ENCODE measurements around the gene INSYN1. TPM values are rescaled to one million over a fixed set of nuclear protein-coding genes. Genes with fewer than 3 reads are reported as not detected.

INSYN1 gene, protein sequence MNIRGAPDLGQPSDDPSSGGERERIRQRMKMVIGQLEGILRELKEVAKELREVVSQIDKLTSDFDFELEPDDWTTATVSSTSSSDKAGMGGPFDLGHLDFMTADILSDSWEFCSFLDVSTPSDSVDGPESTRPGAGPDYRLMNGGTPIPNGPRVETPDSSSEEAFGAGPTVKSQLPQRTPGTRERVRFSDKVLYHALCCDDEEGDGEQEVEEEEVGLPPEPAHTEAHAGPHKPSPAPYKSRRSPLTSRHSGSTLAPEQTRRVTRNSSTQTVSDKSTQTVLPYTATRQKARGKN
- total RNA-seq (not detected), polyA plus RNA-seq (not detected)

DNA sequence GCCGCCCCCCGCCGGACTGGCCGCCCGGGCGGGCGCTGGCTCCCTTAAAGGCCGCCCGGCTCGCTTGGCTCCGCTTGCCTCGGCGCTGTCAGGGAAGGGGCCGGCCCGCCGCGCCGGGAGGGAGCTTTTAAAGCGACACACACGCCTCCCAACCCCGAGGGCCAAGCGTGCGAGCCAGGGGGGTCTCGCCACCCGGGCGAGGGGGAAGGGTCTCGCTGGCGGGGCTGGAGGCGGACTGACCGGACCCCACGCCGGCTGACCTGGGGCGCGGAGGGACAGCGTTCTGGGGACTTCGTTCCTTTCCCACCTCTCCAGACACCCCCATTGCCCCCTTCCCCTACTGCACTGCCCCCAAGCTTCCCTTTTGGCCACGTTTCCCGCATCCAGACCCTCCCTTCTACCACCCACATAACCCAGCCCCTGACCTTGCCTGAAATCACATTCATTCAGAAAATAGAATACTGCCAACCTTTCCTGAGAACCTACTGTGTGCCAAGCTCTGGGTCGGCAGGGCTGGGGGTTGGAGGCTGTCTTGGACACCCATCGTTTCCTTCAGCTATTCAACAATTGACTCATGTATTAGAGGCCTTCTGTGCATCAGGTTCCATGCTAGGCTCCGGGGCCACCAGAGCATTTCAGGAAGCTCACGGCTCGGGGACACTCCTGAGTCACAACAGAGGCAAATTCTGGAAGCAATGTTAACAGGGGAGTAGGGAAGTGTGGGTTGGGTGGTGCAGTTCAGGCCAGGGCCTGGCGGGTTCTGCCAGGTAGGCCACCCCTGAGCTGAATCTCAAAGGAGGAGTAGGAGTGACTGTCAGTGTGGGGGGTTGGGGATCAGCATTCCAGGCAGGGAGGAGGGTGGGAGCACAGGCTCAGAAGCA lies at the start of gene INSYN1:
INSYN1 (minus strand) TSS at position 102 of the 881 bp plus-strand sequence. CDS start 2,221 bp downstream, outside the sequence.
- peak within 1 kb of the TSS in 1 of 8 donors; percentile 48 for H3K27ac Mint-ChIP-seq
- no peaks in the 10 kb centered on the region for H3K9me3 ChIP-seq (ENCODE audit: low read length)
- H3K27ac ChIP-seq (ENCODE audit: low read depth, low read length) = no peak within 1 kb of the TSS
- DNase-seq = no peak
- H3K27me3 ChIP-seq (ENCODE audit: insufficient read depth, low read length, poor library complexity, severe bottlenecking) = no peaks in the 10 kb centered on the region
- H3K9me3 Mint-ChIP-seq = peaks cover 0 to 4% (median 0%) of the 10 kb centered on the region in 5 donors
- no peaks in the 10 kb centered on the region for H3K36me3 ChIP-seq (ENCODE audit: insufficient read depth, low read length)
- H3K36me3 Mint-ChIP-seq = no peaks in the 10 kb centered on the region
- POLR2A ChIA-PET = no interaction called here
- CTCF ChIA-PET = no interaction called here
- no peak within 1 kb of the TSS for H3K4me3 ChIP-seq (ENCODE audit: low read length)
- peaks cover 0 to 12% (median 2%) of the 10 kb centered on the region in 3 donors for H3K4me1 Mint-ChIP-seq
- H3K27me3 Mint-ChIP-seq = peaks cover 42 to 55% of the 10 kb centered on the region in 2 donors
- no peaks in the 10 kb centered on the region for H3K4me1 ChIP-seq (ENCODE audit: insufficient read depth, low read length)
- peak within 1 kb of the TSS in 4 of 7 donors; percentile 6 to 59 (median 35) for H3K4me3 Mint-ChIP-seq

DNA sequence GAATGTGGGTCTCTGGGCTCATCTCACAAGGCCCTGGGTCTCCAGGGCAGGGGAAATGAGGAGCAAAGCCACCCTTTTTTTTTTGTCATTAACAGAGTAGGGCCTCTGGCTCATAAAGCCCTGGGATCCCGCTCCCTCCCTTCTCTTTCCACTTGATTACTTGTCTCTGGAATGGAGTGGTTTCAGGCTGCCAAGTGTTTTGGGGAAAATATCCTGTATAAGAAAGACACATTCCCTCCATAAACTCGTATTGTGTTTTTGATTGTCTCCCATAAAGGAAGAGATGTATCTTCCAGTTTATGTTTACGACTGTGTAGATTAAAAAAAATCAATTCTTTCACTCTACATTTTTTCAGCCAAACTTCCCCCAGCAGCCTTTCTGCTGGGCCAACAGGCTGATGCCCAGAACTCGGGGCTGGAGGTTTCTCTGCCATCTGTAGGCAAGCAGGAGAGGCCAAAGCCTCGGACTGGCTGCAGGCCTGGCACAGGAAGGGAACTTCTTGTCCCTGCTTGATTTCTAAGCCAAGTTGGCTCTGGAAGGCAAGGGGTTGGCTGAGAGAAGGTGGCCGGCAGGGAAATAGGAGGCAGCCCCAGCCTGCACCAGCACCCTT lies 49.4 kb upstream of the INSYN1 start:
- peaks cover 9 to 11% of the 10 kb centered on the region in 2 donors for H3K27me3 Mint-ChIP-seq
- CTCF ChIA-PET = no interaction called here
- Histone ChIP-seq H3K4me3 (ENCODE audit: low read length) (no peak overlapping the region), H3K27me3 (ENCODE audit: insufficient read depth, low read length, poor library complexity, severe bottlenecking) (no peaks in the 10 kb centered on the region), H3K4me1 (ENCODE audit: insufficient read depth, low read length) (no peaks in the 10 kb centered on the region), H3K36me3 (ENCODE audit: insufficient read depth, low read length) (no peaks in the 10 kb centered on the region), H3K9me3 (ENCODE audit: low read length) (no peaks in the 10 kb centered on the region), H3K27ac (ENCODE audit: low read depth, low read length) (no peak overlapping the region)
- H3K4me1 Mint-ChIP-seq = no peaks in the 10 kb centered on the region
- H3K36me3 Mint-ChIP-seq = no peaks in the 10 kb centered on the region
- DNase-seq = no peak
- no peak overlapping the region for H3K4me3 Mint-ChIP-seq
- POLR2A ChIA-PET = no interaction called here
- no peaks in the 10 kb centered on the region for H3K9me3 Mint-ChIP-seq
- H3K27ac Mint-ChIP-seq = no peak overlapping the region

DNA sequence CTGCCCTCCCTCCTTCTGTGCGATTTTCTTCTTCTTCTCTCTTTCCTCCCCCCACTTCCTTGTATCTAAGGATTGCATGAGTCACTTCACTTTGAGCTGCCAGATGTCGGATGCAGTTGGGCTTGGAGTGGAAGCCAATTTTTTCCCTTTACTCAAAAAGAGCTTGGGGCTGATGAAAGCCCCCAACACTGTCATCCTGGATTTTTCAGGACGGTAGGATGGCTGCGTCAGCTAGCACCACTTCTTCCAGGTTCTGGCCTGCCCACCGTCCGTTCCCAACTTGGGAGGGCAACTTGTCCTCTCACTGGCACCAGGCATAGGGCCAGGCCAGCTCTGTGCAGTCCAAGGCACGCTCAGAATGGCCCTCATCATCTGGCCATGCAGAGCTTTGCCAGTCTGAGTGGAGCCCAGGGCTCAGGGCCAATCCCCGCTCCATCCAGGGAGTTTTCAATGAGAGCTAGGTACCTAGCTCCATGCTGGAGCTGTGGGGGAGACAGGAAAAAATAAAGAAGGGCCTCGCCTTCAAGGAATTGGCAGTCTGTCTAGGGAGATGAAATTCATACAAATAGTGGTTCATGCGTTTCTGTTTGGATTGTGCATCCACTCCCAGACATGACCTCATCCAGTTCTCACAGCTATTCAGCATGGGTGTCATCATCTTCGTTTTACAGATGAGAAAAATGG lies 47.7 kb upstream of the INSYN1 start:
- DNase-seq = no peak
- no peak overlapping the region for H3K4me3 Mint-ChIP-seq
- Histone ChIP-seq H3K36me3 (ENCODE audit: insufficient read depth, low read length) (no peaks in the 10 kb centered on the region), H3K27ac (ENCODE audit: low read depth, low read length) (no peak overlapping the region), H3K4me1 (ENCODE audit: insufficient read depth, low read length) (no peaks in the 10 kb centered on the region), H3K4me3 (ENCODE audit: low read length) (no peak overlapping the region), H3K27me3 (ENCODE audit: insufficient read depth, low read length, poor library complexity, severe bottlenecking) (no peaks in the 10 kb centered on the region), H3K9me3 (ENCODE audit: low read length) (no peaks in the 10 kb centered on the region)
- no peaks in the 10 kb centered on the region for H3K9me3 Mint-ChIP-seq
- H3K27ac Mint-ChIP-seq = no peak overlapping the region
- ChIA-PET CTCF (no interaction called here), POLR2A (no interaction called here)
- peaks cover 9 to 12% of the 10 kb centered on the region in 2 donors for H3K27me3 Mint-ChIP-seq
- no peaks in the 10 kb centered on the region for H3K4me1 Mint-ChIP-seq
- H3K36me3 Mint-ChIP-seq = no peaks in the 10 kb centered on the region

DNA sequence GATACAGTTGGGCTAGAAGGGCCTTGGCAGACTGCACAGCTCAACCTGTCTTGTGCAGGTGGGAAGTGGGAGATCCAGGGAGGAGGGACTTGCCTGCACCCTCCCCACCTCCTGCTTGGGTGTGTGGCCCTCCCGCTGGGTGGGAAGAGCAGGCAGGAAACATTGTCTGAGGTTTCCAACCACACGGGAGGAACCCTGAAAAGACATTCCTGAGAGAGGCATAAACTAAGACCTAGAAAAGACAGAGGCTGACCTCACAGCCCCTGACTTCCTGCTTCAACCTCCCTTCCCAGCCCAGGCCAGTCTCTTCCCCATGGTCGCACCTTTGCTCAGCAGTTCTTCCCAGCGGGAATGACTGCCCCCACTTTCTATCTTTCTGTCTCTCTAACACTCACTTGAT lies 46.3 kb upstream of the INSYN1 start:
- POLR2A ChIA-PET = interaction anchor here (0.7 kb wide), 1 partner anchor 109 kb away, joined by 3 read pairs; no protein-coding TSS in a partner anchor

DNA sequence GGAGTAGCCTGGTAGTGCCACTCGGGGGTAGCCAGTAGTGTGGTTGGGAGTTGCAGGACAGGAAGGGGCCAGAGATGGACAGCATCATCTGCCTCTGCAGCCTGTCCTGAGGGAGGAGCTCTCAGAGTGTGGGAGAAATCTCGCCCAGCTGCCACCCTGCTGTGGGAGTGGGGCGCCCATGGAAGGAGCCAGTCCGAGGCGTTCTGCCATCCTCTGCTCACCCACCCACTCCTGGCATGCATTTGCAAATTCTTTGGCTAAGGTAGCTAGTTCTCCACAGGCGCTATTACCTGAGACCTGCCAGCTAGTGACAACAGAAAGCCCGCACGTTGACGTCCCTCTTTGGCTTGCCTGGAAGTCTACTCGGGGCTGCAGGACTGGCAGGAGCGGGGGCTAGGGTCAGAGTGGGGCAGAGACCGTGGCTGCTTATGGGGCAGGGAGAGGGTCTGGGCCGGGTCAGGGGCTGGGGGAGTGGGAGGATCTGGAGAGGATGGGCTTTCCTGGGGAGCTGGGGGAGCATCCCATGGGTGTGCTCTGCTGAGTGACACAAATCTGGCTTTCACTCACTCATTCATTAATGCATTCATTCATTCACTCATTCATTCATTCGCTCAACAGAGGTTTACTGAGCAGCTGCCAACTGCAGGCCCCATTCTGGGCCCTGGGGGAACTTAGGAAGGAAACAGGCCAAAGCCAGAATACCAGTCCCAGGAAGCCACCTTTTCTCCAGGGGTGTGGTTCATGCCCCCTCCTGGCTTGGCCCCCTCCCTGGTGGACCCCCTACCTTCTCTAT lies 44.4 kb upstream of the INSYN1 start:
- H3K27me3 Mint-ChIP-seq = peaks cover 0 to 4% of the 10 kb centered on the region in 2 donors
- no peaks in the 10 kb centered on the region for H3K9me3 ChIP-seq (ENCODE audit: low read length)
- H3K27ac Mint-ChIP-seq = no peak overlapping the region
- no peak overlapping the region for H3K27ac ChIP-seq (ENCODE audit: low read depth, low read length)
- no peak overlapping the region for H3K4me3 Mint-ChIP-seq
- DNase-seq = no peak
- no peak overlapping the region for H3K4me3 ChIP-seq (ENCODE audit: low read length)
- no peaks in the 10 kb centered on the region for H3K4me1 Mint-ChIP-seq
- H3K9me3 Mint-ChIP-seq = no peaks in the 10 kb centered on the region
- no peaks in the 10 kb centered on the region for H3K36me3 ChIP-seq (ENCODE audit: insufficient read depth, low read length)
- H3K4me1 ChIP-seq (ENCODE audit: insufficient read depth, low read length) = no peaks in the 10 kb centered on the region
- ChIA-PET CTCF (no interaction called here), POLR2A (no interaction called here)
- no peaks in the 10 kb centered on the region for H3K27me3 ChIP-seq (ENCODE audit: insufficient read depth, low read length, poor library complexity, severe bottlenecking)
- no peaks in the 10 kb centered on the region for H3K36me3 Mint-ChIP-seq

More for the DNA sequence above, 46.3 kb upstream of the INSYN1 start:
- Mint-ChIP-seq H3K4me3 (no peak overlapping the region), H3K27ac (peak overlapping the region in 1 of 8 donors; percentile 70), H3K27me3 (peaks cover 0 to 5% of the 10 kb centered on the region in 2 donors), H3K36me3 (no peaks in the 10 kb centered on the region), H3K9me3 (no peaks in the 10 kb centered on the region), H3K4me1 (no peaks in the 10 kb centered on the region)
- DNase-seq = no peak
- no peaks in the 10 kb centered on the region for H3K4me1 ChIP-seq (ENCODE audit: insufficient read depth, low read length)
- H3K27me3 ChIP-seq (ENCODE audit: insufficient read depth, low read length, poor library complexity, severe bottlenecking) = no peaks in the 10 kb centered on the region
- no peak overlapping the region for H3K4me3 ChIP-seq (ENCODE audit: low read length)
- H3K27ac ChIP-seq (ENCODE audit: low read depth, low read length) = no peak overlapping the region
- H3K9me3 ChIP-seq (ENCODE audit: low read length) = no peaks in the 10 kb centered on the region
- CTCF ChIA-PET = no interaction called here
- no peaks in the 10 kb centered on the region for H3K36me3 ChIP-seq (ENCODE audit: insufficient read depth, low read length)

DNA sequence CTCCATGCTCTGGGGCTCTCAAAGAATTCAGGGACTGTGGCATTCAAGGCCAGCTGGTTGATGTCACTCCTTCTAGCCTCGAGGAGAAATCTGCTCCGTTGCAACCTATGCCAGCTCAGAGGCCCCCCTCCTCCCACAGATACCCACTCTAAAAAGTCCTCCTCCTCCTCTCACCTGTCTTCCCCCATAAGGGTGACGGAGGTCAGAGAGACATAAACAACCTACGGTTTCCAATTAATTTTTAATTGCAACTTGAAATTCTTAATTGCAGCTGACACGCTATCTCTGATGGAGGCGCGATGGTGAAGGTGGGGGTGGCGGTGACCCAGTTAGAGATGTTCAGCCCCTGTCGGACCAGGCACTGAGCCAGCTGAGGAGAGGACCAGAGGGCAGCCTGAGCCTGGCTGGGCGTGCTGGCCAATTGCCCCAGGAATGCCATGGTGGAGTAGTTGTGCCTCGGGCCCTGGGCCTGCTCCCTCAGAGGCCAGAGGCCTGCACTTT lies 43.2 kb upstream of the INSYN1 start:
- ChIA-PET POLR2A (no interaction called here), CTCF (no interaction called here)
- H3K9me3 Mint-ChIP-seq = no peaks in the 10 kb centered on the region
- H3K4me3 ChIP-seq (ENCODE audit: low read length) = no peak overlapping the region
- H3K9me3 ChIP-seq (ENCODE audit: low read length) = no peaks in the 10 kb centered on the region
- H3K36me3 Mint-ChIP-seq = no peaks in the 10 kb centered on the region
- peaks cover 0 to 4% of the 10 kb centered on the region in 2 donors for H3K27me3 Mint-ChIP-seq
- H3K36me3 ChIP-seq (ENCODE audit: insufficient read depth, low read length) = no peaks in the 10 kb centered on the region
- H3K4me1 ChIP-seq (ENCODE audit: insufficient read depth, low read length) = no peaks in the 10 kb centered on the region
- H3K4me3 Mint-ChIP-seq = no peak overlapping the region
- H3K27ac ChIP-seq (ENCODE audit: low read depth, low read length) = no peak overlapping the region
- no peak for DNase-seq
- H3K27me3 ChIP-seq (ENCODE audit: insufficient read depth, low read length, poor library complexity, severe bottlenecking) = no peaks in the 10 kb centered on the region
- H3K27ac Mint-ChIP-seq = no peak overlapping the region
- H3K4me1 Mint-ChIP-seq = no peaks in the 10 kb centered on the region

DNA sequence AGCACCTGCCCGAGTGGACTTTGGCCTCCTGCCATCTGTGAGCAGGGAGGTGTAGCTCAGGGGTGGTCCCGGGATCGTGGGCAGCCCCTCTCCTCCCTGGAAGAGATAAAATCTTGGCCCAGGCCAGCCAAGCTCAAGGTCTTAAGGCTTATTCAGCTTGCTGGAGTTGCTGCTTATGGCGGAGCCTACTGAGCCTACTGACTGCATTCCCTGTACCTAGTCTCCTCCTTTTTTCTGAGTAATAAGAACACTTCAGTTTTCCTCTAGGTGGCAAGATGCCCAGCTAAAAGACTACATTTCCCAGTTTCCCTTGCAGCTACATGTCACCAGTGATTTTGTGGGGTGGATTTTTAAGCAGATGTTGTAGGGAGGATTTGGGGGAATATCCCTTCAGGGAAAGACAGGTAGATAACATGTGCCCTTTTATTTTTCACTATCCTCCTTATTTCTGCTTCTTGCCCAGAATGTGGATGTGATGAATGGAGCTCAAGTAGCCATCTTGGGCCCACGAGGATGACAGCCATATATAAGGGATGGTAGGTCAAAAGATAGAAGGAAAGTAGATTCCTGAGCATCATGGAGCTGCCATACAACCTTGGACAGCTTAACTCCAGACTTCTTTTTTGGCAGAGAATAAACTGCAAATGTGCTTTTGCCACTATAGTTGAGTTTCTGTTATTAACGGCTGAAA lies 41.4 kb upstream of the INSYN1 start:
- Mint-ChIP-seq H3K27ac (no peak overlapping the region), H3K4me1 (no peaks in the 10 kb centered on the region), H3K36me3 (no peaks in the 10 kb centered on the region), H3K27me3 (peaks cover 0 to 4% of the 10 kb centered on the region in 2 donors), H3K9me3 (no peaks in the 10 kb centered on the region), H3K4me3 (no peak overlapping the region)
- CTCF ChIA-PET = no interaction called here
- POLR2A ChIA-PET = no interaction called here
- Histone ChIP-seq H3K4me1 (ENCODE audit: insufficient read depth, low read length) (no peaks in the 10 kb centered on the region), H3K36me3 (ENCODE audit: insufficient read depth, low read length) (no peaks in the 10 kb centered on the region), H3K27ac (ENCODE audit: low read depth, low read length) (no peak overlapping the region), H3K27me3 (ENCODE audit: insufficient read depth, low read length, poor library complexity, severe bottlenecking) (no peaks in the 10 kb centered on the region), H3K4me3 (ENCODE audit: low read length) (no peak overlapping the region), H3K9me3 (ENCODE audit: low read length) (no peaks in the 10 kb centered on the region)
- DNase-seq = no peak
